ENCODE measurements around the gene POLDIP3.

The POLDIP3 gene

GRCh38 chr22:42639541-42640241 lies 25.0 kb upstream of the POLDIP3 start:
- H3K4me3 ChIP-seq (ENCODE audit: extremely low read depth, insufficient read depth, low read length, poor library complexity, severe bottlenecking): no peak overlapping the region
- H3K9me3 ChIP-seq (ENCODE audit: control insufficient read depth, low read length): no peaks in the 10 kb centered on the region
- no peak overlapping the region for H3K27ac ChIP-seq (ENCODE audit: low read depth, low read length, severe bottlenecking)
- peaks cover 22% of the 10 kb centered on the region for H3K36me3 ChIP-seq (ENCODE audit: control insufficient read depth, insufficient read depth, low read length)
- peaks cover 19% of the 10 kb centered on the region for H3K4me1 ChIP-seq (ENCODE audit: control insufficient read depth, insufficient read depth, low read length, poor library complexity, severe bottlenecking)
- 90 to 91% methylated on average over 8 to 9 of the region's 9 CpGs for WGBS, 2 experiments (ENCODE audit: insufficient coverage in 2 of 2)

DNA sequence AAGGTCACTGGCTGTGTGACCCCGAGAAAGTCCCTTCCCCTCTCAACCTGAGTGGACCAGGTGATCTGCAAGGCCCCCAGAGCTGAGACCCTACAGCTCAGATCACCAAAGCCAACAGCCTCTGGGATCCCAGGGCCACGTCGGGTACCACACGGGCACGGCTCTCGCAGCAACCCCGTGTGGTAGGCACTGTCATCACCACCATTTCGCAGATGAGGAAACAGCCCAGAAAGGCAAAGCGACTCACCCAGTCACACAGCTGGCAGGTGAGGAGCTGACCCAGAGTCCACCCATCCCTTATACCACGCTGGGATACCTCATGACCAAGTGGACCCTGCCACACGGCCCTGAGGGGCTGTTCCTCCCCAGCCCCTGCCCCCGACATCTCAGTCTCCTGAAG lies 22.9 kb upstream of the POLDIP3 start:
- no peak overlapping the region for H3K4me3 ChIP-seq (ENCODE audit: extremely low read depth, insufficient read depth, low read length, poor library complexity, severe bottlenecking)
- 82 to 93% methylated on average over 10 to 12 of the region's 12 CpGs for WGBS, 2 experiments (ENCODE audit: insufficient coverage in 2 of 2)
- peaks cover 8% of the 10 kb centered on the region for H3K4me1 ChIP-seq (ENCODE audit: control insufficient read depth, insufficient read depth, low read length, poor library complexity, severe bottlenecking)
- H3K36me3 ChIP-seq (ENCODE audit: control insufficient read depth, insufficient read depth, low read length): peaks cover 35% of the 10 kb centered on the region
- no peaks in the 10 kb centered on the region for H3K9me3 ChIP-seq (ENCODE audit: control insufficient read depth, low read length)
- H3K27ac ChIP-seq (ENCODE audit: low read depth, low read length, severe bottlenecking): no peak overlapping the region

DNA sequence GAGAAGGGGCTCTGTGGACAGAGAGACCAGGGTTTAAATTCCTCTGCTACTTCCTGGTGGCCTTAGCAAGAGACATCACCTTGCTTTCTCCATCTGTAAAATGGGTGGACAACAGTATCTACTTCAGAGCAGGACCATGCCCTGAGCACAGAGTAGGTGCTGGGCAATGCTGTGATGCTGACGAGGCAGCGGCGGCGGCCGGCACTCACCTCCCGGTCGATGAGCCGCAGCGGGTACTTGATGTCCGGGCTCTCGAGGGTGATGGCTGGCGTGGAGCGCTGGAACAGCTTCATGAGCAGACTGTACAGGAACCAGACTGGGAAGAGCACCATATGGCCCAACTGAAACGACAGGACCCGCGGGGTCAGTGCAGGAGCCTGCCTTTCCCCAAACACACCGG lies 21.8 kb upstream of the POLDIP3 start:
- WGBS, 2 experiments (ENCODE audit: insufficient coverage in 2 of 2): 96 to 98% methylated on average over 16 to 17 of the region's 17 CpGs

GRCh38 chr22:42635531-42635930 lies 20.8 kb upstream of the POLDIP3 start:
- 58 to 90% methylated on average over 2 to 3 of the region's 3 CpGs for WGBS, 2 experiments (ENCODE audit: insufficient coverage in 2 of 2)
- H3K9me3 ChIP-seq (ENCODE audit: control insufficient read depth, low read length): no peaks in the 10 kb centered on the region
- H3K36me3 ChIP-seq (ENCODE audit: control insufficient read depth, insufficient read depth, low read length): peaks cover 43% of the 10 kb centered on the region
- H3K4me3 ChIP-seq (ENCODE audit: extremely low read depth, insufficient read depth, low read length, poor library complexity, severe bottlenecking): no peak overlapping the region
- H3K4me1 ChIP-seq (ENCODE audit: control insufficient read depth, insufficient read depth, low read length, poor library complexity, severe bottlenecking): peaks cover 8% of the 10 kb centered on the region
- peak overlapping the region; percentile 37 for H3K27ac ChIP-seq (ENCODE audit: low read depth, low read length, severe bottlenecking)

More for the DNA sequence above, 21.8 kb upstream of the POLDIP3 start:
- Histone ChIP-seq H3K4me3 (ENCODE audit: extremely low read depth, insufficient read depth, low read length, poor library complexity, severe bottlenecking) (no peak overlapping the region), H3K4me1 (ENCODE audit: control insufficient read depth, insufficient read depth, low read length, poor library complexity, severe bottlenecking) (peaks cover 8% of the 10 kb centered on the region), H3K9me3 (ENCODE audit: control insufficient read depth, low read length) (no peaks in the 10 kb centered on the region), H3K36me3 (ENCODE audit: control insufficient read depth, insufficient read depth, low read length) (peaks cover 38% of the 10 kb centered on the region), H3K27ac (ENCODE audit: low read depth, low read length, severe bottlenecking) (no peak overlapping the region)

GRCh38 chr22:42633013-42633412 lies 18.3 kb upstream of the POLDIP3 start:
- Histone ChIP-seq H3K36me3 (ENCODE audit: control insufficient read depth, insufficient read depth, low read length) (peaks cover 64% of the 10 kb centered on the region), H3K9me3 (ENCODE audit: control insufficient read depth, low read length) (no peaks in the 10 kb centered on the region), H3K4me3 (ENCODE audit: extremely low read depth, insufficient read depth, low read length, poor library complexity, severe bottlenecking) (no peak overlapping the region), H3K27ac (ENCODE audit: low read depth, low read length, severe bottlenecking) (no peak overlapping the region), H3K4me1 (ENCODE audit: control insufficient read depth, insufficient read depth, low read length, poor library complexity, severe bottlenecking) (peaks cover 8% of the 10 kb centered on the region)
- 94 to 98% methylated on average over 5 to 7 of the region's 9 CpGs for WGBS, 2 experiments (ENCODE audit: insufficient coverage in 2 of 2)

DNA sequence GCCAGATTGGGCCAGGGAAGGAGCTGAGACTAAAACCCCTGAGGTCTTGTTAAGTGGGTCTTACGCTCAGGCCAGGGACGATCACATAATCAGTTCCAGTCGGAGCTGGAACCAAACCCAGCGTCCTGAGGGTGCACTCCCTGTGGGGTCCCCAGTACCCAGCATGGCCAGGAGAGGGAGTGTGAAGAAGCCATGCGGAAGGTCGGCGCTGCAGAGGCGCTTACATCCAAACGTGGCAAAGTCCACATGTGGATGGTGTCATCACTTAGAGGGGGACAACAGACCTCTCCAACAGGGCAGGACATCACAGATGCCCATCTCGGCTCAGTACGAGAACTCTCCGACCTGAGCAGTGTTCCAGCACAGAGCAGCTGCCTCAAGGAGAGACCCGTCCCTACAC lies 17.4 kb upstream of the POLDIP3 start:
- H3K4me1 ChIP-seq (ENCODE audit: control insufficient read depth, insufficient read depth, low read length, poor library complexity, severe bottlenecking): peaks cover 8% of the 10 kb centered on the region
- peaks cover 68% of the 10 kb centered on the region for H3K36me3 ChIP-seq (ENCODE audit: control insufficient read depth, insufficient read depth, low read length)
- H3K9me3 ChIP-seq (ENCODE audit: control insufficient read depth, low read length): no peaks in the 10 kb centered on the region
- no peak overlapping the region for H3K4me3 ChIP-seq (ENCODE audit: extremely low read depth, insufficient read depth, low read length, poor library complexity, severe bottlenecking)
- no peak overlapping the region for H3K27ac ChIP-seq (ENCODE audit: low read depth, low read length, severe bottlenecking)
- WGBS, 2 experiments (ENCODE audit: insufficient coverage in 2 of 2): 94 to 96% methylated on average over 13 of the region's 13 CpGs

DNA sequence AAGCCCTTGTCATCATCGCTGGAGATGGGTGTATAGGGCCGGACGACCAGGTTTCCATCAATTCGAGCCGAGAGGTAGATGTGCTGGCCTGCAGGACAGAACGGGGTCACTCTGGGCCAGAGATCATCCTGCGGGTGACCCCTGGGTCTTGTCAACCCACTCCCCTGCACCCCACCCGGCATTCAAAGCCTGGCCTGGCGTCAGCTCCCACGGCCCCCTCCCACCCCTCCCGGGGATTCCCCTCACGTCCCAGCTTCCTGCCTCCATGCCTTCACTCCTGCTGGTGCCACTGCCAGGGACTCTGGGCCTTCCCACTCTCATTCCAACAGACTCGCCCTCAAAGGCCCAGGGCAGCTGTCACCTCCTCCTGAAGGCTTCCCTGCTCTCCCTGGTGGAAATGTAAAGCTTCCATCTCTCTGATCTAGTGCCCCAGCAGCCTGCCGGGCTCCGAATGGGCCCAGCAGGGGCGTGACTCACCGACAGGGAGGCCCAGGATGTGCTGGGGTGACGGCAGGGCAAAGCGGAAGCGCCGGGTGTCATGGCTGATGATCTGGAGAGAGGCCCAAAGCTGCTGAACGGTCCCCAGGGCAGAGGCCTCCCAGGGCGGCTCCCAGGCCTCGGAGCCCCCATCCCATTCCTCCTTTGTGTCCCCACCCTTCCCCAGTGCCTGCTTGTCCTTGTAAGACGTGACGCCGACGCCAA lies 16.4 kb upstream of the POLDIP3 start:
- Histone ChIP-seq H3K9me3 (ENCODE audit: control insufficient read depth, low read length) (no peaks in the 10 kb centered on the region), H3K4me1 (ENCODE audit: control insufficient read depth, insufficient read depth, low read length, poor library complexity, severe bottlenecking) (peaks cover 6% of the 10 kb centered on the region), H3K27ac (ENCODE audit: low read depth, low read length, severe bottlenecking) (no peak overlapping the region), H3K4me3 (ENCODE audit: extremely low read depth, insufficient read depth, low read length, poor library complexity, severe bottlenecking) (no peak overlapping the region), H3K36me3 (ENCODE audit: control insufficient read depth, insufficient read depth, low read length) (peaks cover 69% of the 10 kb centered on the region)
- 92 to 96% methylated on average over 15 to 28 of the region's 28 CpGs for WGBS, 2 experiments (ENCODE audit: insufficient coverage in 2 of 2)

GRCh38 chr22:42630211-42630610 lies 15.5 kb upstream of the POLDIP3 start:
- no peak overlapping the region for H3K27ac ChIP-seq (ENCODE audit: low read depth, low read length, severe bottlenecking)
- WGBS, 2 experiments (ENCODE audit: insufficient coverage in 2 of 2): 97% methylated on average over 17 to 18 of the region's 18 CpGs
- H3K4me3 ChIP-seq (ENCODE audit: extremely low read depth, insufficient read depth, low read length, poor library complexity, severe bottlenecking): no peak overlapping the region
- H3K36me3 ChIP-seq (ENCODE audit: control insufficient read depth, insufficient read depth, low read length): peaks cover 74% of the 10 kb centered on the region
- H3K9me3 ChIP-seq (ENCODE audit: control insufficient read depth, low read length): no peaks in the 10 kb centered on the region
- no peaks in the 10 kb centered on the region for H3K4me1 ChIP-seq (ENCODE audit: control insufficient read depth, insufficient read depth, low read length, poor library complexity, severe bottlenecking)

DNA sequence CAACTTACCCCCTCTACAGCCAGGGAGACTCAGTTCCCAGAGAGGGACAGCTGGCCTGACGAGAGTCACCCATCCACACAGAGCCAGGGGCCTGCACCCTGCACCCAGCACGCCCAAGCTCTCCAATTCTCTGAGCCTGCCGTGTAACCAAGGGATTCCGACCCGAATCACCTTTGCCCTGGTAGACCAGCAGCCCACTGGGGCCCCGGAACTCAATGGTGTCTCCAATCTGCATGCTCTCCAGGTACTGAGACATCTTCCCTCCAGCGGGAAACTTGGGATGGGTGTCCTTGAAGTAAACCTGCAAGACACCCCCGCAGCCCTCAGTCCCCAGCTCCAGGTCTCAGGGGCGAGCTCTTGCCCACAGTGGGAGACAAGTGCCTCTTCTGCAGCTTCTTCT lies 13.3 kb upstream of the POLDIP3 start:
- peaks cover 79% of the 10 kb centered on the region for H3K36me3 ChIP-seq (ENCODE audit: control insufficient read depth, insufficient read depth, low read length)
- WGBS, 2 experiments (ENCODE audit: insufficient coverage in 2 of 2): 96 to 98% methylated on average over 9 of the region's 9 CpGs
- no peak overlapping the region for H3K27ac ChIP-seq (ENCODE audit: low read depth, low read length, severe bottlenecking)

GRCh38 chr22:42626951-42627625 lies 12.4 kb upstream of the POLDIP3 start:
- Histone ChIP-seq H3K27ac (ENCODE audit: low read depth, low read length, severe bottlenecking) (no peak overlapping the region), H3K9me3 (ENCODE audit: control insufficient read depth, low read length) (no peaks in the 10 kb centered on the region), H3K4me1 (ENCODE audit: control insufficient read depth, insufficient read depth, low read length, poor library complexity, severe bottlenecking) (no peaks in the 10 kb centered on the region), H3K36me3 (ENCODE audit: control insufficient read depth, insufficient read depth, low read length) (peaks cover 84% of the 10 kb centered on the region), H3K4me3 (ENCODE audit: extremely low read depth, insufficient read depth, low read length, poor library complexity, severe bottlenecking) (no peak overlapping the region)
- WGBS, 2 experiments (ENCODE audit: insufficient coverage in 2 of 2): 97% methylated on average over 13 to 23 of the region's 25 CpGs

More for the DNA sequence above, 13.3 kb upstream of the POLDIP3 start:
- Histone ChIP-seq H3K9me3 (ENCODE audit: control insufficient read depth, low read length) (no peaks in the 10 kb centered on the region), H3K4me1 (ENCODE audit: control insufficient read depth, insufficient read depth, low read length, poor library complexity, severe bottlenecking) (no peaks in the 10 kb centered on the region), H3K4me3 (ENCODE audit: extremely low read depth, insufficient read depth, low read length, poor library complexity, severe bottlenecking) (no peak overlapping the region)
